Measurements from ENCODE around the gene TCTN3.

Gene TCTN3

GRCh38 chr10:95618101-95618500 lies 75.6 kb downstream of the TCTN3 start:
- DNase-seq, result no peak

- no peak for DNase-seq
These were observed 77.3 kb downstream of the TCTN3 start for GRCh38 chr10:95616446-95616845.

Measured in NCI-H69 (cell line).